Keratinocyte (primary cell): ENCODE measurements around the gene ZFP36L2.

Experiments used
- EZH2 ChIP-seq: IDR thresholded peaks from one replicate; pipeline ENCODE4 v1.6.1; 2012; ENCODE audit warnings: inconsistent platforms, mild to moderate bottlenecking, low read length, moderate library complexity
- TF ChIP-seq, protein P1 (sequence below), 3 experiments: IDR thresholded peaks in 1 of 3; conservative IDR thresholded peaks in 1 of 3; optimal IDR thresholded peaks in 1 of 3; 2 replicates in 2 of 3; 3 replicates in 1 of 3; pipeline versions ENCODE3 to v1.5.1; 2011; ENCODE audit warnings: low read length in 3 of 3, mild to moderate bottlenecking in 3 of 3, moderate library complexity in 2 of 3, control low read depth in 1 of 3, inconsistent platforms in 1 of 3; ENCODE audit not compliant: insufficient read depth in 2 of 3; ENCODE audit errors: extremely low read depth in 1 of 3

- TF ChIP-seq, protein P1, sequence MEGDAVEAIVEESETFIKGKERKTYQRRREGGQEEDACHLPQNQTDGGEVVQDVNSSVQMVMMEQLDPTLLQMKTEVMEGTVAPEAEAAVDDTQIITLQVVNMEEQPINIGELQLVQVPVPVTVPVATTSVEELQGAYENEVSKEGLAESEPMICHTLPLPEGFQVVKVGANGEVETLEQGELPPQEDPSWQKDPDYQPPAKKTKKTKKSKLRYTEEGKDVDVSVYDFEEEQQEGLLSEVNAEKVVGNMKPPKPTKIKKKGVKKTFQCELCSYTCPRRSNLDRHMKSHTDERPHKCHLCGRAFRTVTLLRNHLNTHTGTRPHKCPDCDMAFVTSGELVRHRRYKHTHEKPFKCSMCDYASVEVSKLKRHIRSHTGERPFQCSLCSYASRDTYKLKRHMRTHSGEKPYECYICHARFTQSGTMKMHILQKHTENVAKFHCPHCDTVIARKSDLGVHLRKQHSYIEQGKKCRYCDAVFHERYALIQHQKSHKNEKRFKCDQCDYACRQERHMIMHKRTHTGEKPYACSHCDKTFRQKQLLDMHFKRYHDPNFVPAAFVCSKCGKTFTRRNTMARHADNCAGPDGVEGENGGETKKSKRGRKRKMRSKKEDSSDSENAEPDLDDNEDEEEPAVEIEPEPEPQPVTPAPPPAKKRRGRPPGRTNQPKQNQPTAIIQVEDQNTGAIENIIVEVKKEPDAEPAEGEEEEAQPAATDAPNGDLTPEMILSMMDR (optimal IDR thresholded peaks at IDR 0.05 in 1 of 3, IDR thresholded peaks at IDR 0.05 in 1 of 3, conservative IDR thresholded peaks at IDR 0.05 in 1 of 3; ENCODE audit: extremely low read depth in 1 of 3, insufficient read depth in 2 of 3, low read length in 3 of 3) = no peak
- TF ChIP-seq EZH2 = no peak
These were observed 35.9 kb downstream of the ZFP36L2 start for GRCh38 chr2:43190311-43191052.
